ENCODE results near the gene SRRM1. TPM values are rescaled to one million over a fixed set of nuclear protein-coding genes. Genes with fewer than 3 reads are reported as not detected.

SRRM1 gene
- total and polyA plus RNA-seq, 9 of the 15 experiments (the other 6 are each of a cell fraction or from before 2014, with no cell fraction given), result 54.5 to 268 (median 115) TPM

- TF ChIP-seq ZNF512 (tag; IDR thresholded peaks at IDR 0.05) (no peak), ZBTB7A (IDR thresholded peaks at IDR 0.05; ENCODE audit: borderline replicate concordance, control insufficient read depth, low read depth, low read length) (0 out of 2 replicates have a peak, but pooled peaks have one; percentile 32), EWSR1 (IDR thresholded peaks at IDR 0.05; ENCODE audit: borderline replicate concordance, low read depth, partially characterized antibody) (no peak), NCOA1 (IDR thresholded peaks at IDR 0.05; ENCODE audit: low read depth) (no peak), NR4A1 (CRISPR knock-in tag; IDR thresholded peaks at IDR 0.05) (no peak), NR4A1 (tag; IDR thresholded peaks at IDR 0.05) (no peak), PBX2 (CRISPR knock-in tag; IDR thresholded peaks at IDR 0.05; ENCODE audit: low read depth) (no peak), PBX2 (tag; conservative IDR thresholded peaks at IDR 0.05; ENCODE audit: low read depth) (no peak), BDP1 (IDR thresholded peaks at IDR 0.05; ENCODE audit: insufficient read depth, insufficient read length) (no peak), MXI1 (IDR thresholded peaks at IDR 0.05; ENCODE audit: low read depth, low read length) (no peak), TAL1 (IDR thresholded peaks at IDR 0.05) (no peak), MECOM (CRISPR knock-in tag; IDR thresholded peaks at IDR 0.05) (no peak), EGR1 (conservative IDR thresholded peaks at IDR 0.05) (no peak), ZNF24 (IDR thresholded peaks at IDR 0.05) (no peak), BACH1 (tag; IDR thresholded peaks at IDR 0.05) (no peak), CREB1 (IDR thresholded peaks at IDR 0.05) (no peak), CREB1 (CRISPR knock-in tag; IDR thresholded peaks at IDR 0.05) (no peak), WHSC1 (IDR thresholded peaks at IDR 0.05; ENCODE audit: low read length) (no peak), ZNF583 (CRISPR knock-in tag; IDR thresholded peaks at IDR 0.05) (no peak), EP400 (IDR thresholded peaks at IDR 0.05) (peak; percentile 33)
- TF ChIP-seq, protein P1, sequence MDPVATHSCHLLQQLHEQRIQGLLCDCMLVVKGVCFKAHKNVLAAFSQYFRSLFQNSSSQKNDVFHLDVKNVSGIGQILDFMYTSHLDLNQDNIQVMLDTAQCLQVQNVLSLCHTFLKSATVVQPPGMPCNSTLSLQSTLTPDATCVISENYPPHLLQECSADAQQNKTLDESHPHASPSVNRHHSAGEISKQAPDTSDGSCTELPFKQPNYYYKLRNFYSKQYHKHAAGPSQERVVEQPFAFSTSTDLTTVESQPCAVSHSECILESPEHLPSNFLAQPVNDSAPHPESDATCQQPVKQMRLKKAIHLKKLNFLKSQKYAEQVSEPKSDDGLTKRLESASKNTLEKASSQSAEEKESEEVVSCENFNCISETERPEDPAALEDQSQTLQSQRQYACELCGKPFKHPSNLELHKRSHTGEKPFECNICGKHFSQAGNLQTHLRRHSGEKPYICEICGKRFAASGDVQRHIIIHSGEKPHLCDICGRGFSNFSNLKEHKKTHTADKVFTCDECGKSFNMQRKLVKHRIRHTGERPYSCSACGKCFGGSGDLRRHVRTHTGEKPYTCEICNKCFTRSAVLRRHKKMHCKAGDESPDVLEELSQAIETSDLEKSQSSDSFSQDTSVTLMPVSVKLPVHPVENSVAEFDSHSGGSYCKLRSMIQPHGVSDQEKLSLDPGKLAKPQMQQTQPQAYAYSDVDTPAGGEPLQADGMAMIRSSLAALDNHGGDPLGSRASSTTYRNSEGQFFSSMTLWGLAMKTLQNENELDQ (CRISPR knock-in tag; IDR thresholded peaks at IDR 0.05; ENCODE audit: borderline replicate concordance), result peak; percentile 28; the same call in 1 of the 2 replicates
- TF ChIP-seq, protein P2, sequence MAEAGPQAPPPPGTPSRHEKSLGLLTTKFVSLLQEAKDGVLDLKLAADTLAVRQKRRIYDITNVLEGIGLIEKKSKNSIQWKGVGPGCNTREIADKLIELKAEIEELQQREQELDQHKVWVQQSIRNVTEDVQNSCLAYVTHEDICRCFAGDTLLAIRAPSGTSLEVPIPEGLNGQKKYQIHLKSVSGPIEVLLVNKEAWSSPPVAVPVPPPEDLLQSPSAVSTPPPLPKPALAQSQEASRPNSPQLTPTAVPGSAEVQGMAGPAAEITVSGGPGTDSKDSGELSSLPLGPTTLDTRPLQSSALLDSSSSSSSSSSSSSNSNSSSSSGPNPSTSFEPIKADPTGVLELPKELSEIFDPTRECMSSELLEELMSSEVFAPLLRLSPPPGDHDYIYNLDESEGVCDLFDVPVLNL (CRISPR knock-in tag; IDR thresholded peaks at IDR 0.05; ENCODE audit: low read depth), result peak; percentile 57; the same call in 1 of the 2 replicates
Observed at GRCh38 chr1:24643363-24644099, 429 bp downstream of the SRRM1 start (continued).
